Body of pancreas (tissue), 4 donors: ENCODE results near the gene LSM14B.

Source experiments
- POLR2A ChIP-seq, 3 donors: fragments of 450-650 bp; IDR thresholded peaks; one replicate each; pipeline ENCODE4 v1.6.1; 2016; ENCODE audit warnings: antibody characterized with exemption in 3 of 3, mild to moderate bottlenecking in 2 of 3
- TF ChIP-seq, protein P1 (sequence below), 7 experiments: fragments of 450-650 bp in 4 of 7; fragments of 200-600 bp in 3 of 7; sonication (generic) in 3 of 7; IDR thresholded peaks; one replicate each; pipeline ENCODE4 v1.5.1; 2016 to 2019; ENCODE audit warnings: antibody characterized with exemption in 7 of 7

DNA sequence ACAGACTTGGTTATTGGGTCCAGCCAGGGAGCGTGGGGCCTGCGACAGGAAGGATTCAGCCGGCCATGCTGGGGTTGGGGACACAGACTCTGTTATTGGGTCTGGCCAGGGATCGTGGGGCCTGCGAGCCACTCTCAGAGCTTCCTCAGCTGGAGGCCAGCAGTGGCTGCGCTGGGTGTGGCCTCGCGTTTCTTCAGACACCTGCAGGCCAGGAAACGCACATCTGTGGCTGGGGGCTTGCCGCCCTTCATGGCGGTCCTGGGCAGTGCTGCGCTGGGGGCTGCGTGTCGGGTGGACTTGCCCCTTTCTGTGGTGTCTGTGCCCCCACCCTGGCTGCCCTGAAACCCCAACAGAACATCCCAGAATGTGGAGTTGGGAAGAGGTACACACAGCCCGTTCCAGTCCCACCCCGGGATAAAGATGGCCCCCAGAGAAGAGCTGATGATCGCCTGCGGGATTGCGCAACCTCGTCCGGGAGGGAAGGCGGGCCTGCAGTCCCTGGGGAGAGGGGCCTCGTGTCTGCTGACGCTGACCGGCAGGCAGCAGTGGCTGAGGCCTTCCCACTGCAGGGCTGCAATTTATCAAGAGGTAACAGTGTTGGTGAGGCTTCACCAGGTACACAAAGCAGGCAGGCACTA lies 43.6 kb downstream of the LSM14B start:
- no peak for TF ChIP-seq POLR2A (IDR thresholded peaks at IDR 0.05)
- TF ChIP-seq, protein P1, sequence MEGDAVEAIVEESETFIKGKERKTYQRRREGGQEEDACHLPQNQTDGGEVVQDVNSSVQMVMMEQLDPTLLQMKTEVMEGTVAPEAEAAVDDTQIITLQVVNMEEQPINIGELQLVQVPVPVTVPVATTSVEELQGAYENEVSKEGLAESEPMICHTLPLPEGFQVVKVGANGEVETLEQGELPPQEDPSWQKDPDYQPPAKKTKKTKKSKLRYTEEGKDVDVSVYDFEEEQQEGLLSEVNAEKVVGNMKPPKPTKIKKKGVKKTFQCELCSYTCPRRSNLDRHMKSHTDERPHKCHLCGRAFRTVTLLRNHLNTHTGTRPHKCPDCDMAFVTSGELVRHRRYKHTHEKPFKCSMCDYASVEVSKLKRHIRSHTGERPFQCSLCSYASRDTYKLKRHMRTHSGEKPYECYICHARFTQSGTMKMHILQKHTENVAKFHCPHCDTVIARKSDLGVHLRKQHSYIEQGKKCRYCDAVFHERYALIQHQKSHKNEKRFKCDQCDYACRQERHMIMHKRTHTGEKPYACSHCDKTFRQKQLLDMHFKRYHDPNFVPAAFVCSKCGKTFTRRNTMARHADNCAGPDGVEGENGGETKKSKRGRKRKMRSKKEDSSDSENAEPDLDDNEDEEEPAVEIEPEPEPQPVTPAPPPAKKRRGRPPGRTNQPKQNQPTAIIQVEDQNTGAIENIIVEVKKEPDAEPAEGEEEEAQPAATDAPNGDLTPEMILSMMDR (IDR thresholded peaks at IDR 0.05): no peak
